ENCODE data around the gene CCNI2.

CCNI2 gene

DNA sequence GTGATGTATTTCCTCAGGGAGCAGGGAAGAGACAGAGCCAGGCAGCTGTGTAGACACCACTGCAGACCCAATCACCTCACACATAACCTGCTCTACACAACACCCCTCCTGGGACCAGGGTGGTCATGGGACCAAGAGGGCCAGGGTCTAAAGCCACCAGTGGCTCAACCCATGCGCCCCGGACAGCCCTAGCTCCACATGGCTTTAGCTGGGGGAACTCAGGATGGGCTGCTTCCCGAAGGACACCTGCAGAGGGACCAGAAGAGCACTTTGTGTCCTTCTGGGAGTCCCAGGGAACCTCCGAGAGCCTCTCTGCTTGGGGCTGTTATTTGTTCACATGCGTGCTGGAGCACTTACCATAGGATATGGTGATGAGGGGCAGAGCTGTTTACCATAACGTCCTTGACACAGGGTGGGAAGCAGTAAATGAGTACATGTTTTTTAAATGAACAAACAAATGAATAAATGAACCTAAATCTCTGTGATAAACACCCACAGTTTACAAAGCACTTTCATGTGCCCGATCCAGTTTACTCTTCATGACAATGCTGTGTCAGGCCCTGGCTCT lies 17.5 kb downstream of the CCNI2 start:
- no peak for DNase-seq (ENCODE audit: low read depth in 1 of 2, low spot score in 1 of 2)

DNA sequence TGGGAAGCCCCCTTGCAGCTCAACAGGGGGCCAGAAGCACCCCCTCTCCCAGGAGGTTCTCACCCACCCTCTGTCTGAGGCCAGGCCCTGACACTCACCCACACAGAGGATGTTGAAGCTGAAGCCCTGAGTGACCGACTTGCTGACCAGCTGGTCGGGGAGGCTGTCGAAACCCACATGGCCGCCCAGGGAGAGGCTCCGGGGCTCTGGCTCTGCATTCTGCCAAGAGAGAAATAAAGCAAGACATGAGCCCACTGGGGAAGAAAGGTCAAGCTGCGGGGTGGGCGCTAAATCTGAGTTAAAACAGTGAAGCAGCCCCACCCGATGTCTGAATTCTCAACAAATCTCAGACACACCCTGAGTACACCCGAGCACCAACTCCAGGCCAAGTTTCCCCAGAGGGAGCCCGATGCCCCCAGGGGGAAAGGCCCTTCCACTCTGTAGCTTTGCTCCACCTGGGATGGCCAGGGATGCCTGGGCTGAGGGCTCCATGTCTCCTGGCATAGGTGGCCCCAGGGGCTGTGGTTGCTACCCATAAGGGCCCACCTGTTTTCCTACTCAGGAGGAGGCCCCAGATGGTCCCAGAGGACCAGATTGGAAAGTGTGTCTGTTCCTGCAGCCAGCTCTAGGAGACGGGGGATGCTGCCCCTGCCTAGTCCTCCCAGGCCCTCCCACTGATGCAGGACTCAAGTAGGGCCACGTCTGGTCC lies 18.2 kb downstream of the CCNI2 start:
- no peak for DNase-seq (ENCODE audit: low read depth in 1 of 2, low spot score in 1 of 2)

GRCh38 chr5:132766020-132766805 lies 19.0 kb downstream of the CCNI2 start:
- no peak for DNase-seq (ENCODE audit: low read depth in 1 of 2, low spot score in 1 of 2)

- DNase-seq (ENCODE audit: low read depth in 1 of 2, low spot score in 1 of 2) = no peak
These were observed 19.5 kb downstream of the CCNI2 start for GRCh38 chr5:132766806-132767055.

GRCh38 chr5:132767150-132767549 lies 19.9 kb downstream of the CCNI2 start:
- DNase-seq (ENCODE audit: low read depth in 1 of 2, low spot score in 1 of 2) = no peak

- no peak for DNase-seq (ENCODE audit: low read depth in 1 of 2, low spot score in 1 of 2)
These were observed 21.3 kb downstream of the CCNI2 start for GRCh38 chr5:132768485-132768868.

- no peak for DNase-seq (ENCODE audit: low read depth in 1 of 2, low spot score in 1 of 2)
These were observed 23.4 kb downstream of the CCNI2 start for GRCh38 chr5:132770476-132771159.

GRCh38 chr5:132771503-132771998 lies 24.3 kb downstream of the CCNI2 start:
- DNase-seq (ENCODE audit: low read depth in 1 of 2, low spot score in 1 of 2) = no peak

GRCh38 chr5:132772291-132773070 lies 25.3 kb downstream of the CCNI2 start:
- no peak for DNase-seq (ENCODE audit: low read depth in 1 of 2, low spot score in 1 of 2)

GRCh38 chr5:132773114-132773513 lies 25.9 kb downstream of the CCNI2 start:
- DNase-seq (ENCODE audit: low read depth in 1 of 2, low spot score in 1 of 2) = no peak

DNA sequence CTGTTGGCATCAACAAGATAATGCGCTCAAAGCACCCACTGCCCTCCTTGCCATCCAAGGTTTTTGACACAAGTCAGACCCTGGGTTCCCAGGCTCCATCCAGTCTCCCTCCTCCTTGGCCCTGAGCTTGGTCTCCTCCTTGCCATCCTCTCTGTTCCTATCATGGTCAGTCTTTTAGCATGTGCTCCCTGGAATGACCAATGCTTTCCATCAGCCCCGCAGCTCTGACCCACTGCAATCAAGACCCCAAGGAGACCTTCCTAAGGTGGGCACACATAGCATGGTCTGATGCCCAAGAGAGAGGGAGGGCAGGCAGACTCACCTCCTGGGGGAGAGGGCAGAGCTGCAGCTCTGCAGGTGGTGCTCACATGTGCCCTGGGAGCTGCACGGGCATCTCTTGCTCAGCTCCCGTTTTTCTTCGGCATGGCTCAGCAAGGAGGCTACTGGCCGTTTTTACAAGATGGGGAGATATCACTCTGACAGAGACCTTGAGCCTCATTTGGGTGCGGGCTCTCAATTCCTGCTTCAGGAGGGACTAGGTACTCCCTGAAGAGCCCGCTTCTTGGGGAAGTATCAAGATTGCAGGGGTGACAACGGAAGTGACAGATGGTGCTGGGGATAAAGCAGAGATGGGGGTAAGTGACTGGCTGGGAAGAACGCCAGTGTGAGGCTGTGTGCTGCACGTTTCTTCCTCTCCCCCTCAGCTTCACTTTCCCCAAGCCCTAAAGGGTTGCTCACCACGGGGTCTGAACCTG lies 26.6 kb downstream of the CCNI2 start:
- no peak for DNase-seq (ENCODE audit: low read depth in 1 of 2, low spot score in 1 of 2)

DNA sequence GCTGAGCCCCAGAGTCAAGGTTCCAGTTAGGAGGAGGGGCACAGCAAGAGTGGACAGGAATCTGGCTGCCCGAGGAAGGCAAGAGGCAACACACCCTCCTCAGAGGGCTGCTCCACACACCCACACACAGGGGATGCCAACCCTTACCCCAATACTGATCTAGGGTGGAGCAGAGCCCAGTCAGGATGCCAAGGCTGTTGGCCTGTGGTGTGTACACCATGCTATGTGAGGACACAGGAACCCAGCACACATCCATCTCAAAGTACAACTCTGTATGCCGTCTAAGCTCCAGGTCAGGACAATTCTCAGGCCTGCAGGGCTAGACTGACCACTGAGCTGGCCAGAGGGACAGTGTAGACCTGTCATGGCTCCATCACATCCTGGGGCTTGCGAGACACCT lies 27.2 kb downstream of the CCNI2 start:
- DNase-seq (ENCODE audit: low read depth in 1 of 2, low spot score in 1 of 2) = no peak

GRCh38 chr5:132774896-132775295 lies 27.7 kb downstream of the CCNI2 start:
- DNase-seq (ENCODE audit: low read depth in 1 of 2, low spot score in 1 of 2) = no peak

DNA sequence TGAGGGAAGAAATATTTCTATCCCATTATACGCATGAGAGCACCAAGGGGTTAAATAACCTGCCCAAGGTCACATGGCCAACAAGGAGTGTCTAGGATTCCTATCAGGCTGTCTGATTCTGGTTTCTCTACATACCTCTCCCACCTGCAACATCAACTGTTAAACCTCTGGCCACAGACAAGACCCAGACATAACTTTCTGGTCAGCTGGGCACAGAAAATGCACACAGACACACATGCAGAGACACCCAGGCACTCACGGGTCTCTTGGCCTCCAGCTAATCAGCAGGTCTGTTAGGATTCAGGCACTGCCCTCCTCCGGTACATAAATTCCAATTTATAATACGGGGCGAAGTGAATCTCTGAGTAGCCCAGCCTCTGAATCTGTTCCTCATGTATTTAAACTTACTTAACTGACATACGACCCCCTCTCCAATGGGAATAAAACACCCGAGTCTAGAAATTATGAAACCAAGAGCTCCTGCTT lies 28.3 kb downstream of the CCNI2 start:
- DNase-seq (ENCODE audit: low read depth in 1 of 2, low spot score in 1 of 2) = no peak

DNA sequence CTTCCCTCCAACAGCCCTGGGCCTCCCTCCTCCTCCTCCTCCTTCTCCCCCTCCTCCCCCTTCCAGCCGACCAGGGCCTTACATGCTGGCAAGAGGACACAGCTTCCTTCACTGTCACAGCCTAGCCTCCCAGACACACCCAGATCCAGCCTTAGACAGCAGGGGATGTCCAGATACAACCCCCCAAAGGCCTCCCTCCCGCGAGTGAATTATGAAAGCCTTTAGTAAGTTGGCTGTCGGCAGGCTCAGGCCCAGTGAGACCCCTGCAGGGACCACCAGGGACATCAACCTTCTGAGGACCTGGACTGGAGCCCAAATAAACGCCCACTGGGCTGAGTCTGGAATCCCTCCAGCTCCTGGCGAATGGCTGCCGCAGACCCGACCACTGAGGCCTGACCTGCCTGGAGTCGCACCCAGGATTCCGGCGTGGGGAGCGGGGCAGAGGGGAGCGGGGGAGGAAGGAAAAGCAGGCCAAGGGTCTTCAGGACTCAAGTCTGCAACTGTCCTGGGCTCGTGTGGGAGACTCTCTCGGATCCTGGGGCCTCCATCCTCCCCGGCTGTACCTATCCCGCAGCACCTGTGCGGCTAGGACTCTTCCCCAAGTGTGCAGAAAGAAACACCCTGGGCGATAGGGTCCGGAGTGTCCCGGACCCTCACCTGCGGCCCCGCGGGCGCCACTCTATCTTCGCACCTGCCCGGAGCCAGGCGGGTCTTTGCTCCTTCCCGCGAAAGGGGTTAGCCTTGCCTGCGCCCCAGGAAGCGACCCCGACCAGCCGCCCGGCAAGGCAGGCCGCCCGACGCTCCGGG lies 29.1 kb downstream of the CCNI2 start:
- no peak for DNase-seq (ENCODE audit: low read depth in 1 of 2, low spot score in 1 of 2)

DNA sequence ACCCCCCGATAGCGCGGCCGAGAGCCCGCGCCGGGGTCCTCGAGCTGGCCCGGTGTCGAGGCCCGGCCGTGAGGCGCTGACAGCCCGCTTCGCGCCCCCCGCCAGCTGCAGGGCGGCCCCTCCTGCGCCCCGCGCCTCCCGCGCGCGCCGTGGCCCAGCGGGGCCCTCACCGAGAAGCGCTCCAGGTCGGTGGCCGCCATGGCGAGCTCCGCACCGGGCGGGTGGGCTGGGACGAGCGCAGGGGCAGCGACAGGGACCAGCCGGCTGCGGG lies 29.6 kb downstream of the CCNI2 start:
- DNase-seq (ENCODE audit: low read depth in 1 of 2, low spot score in 1 of 2) = no peak

GRCh38 chr5:132777209-132778069 lies 30.2 kb downstream of the CCNI2 start, which contains the start of gene SEPTIN8:
TSS of gene SEPTIN8 (minus strand) at chr5:132777239. CDS start at chr5:132777137, 102 bp downstream.
- peak in 1 of 2 donors; percentile 25 for DNase-seq (ENCODE audit: low read depth in 1 of 2, low spot score in 1 of 2)

- DNase-seq (ENCODE audit: low read depth in 1 of 2, low spot score in 1 of 2) = no peak
These were observed 30.9 kb downstream of the CCNI2 start for GRCh38 chr5:132778129-132778528.

GRCh38 chr5:132778856-132779255 lies 31.6 kb downstream of the CCNI2 start:
- DNase-seq (ENCODE audit: low read depth in 1 of 2, low spot score in 1 of 2) = no peak
